Endothelial cell of umbilical vein (primary cell): Measurements from ENCODE around the gene MYBBP1A. TPM values are rescaled to one million over a fixed set of nuclear protein-coding genes. Genes with fewer than 3 reads are reported as not detected.

Experiments used
- BruUV-seq: library from RNA; stranded (reverse); fragments of 400-500 nt; replicated peaks from 2 replicates; lab custom pipeline; 2021; lab: Mats Ljungman, UMichigan
- CTCF ChIA-PET: fragments of 300-600, 350-600 bp; sonication (Branson Sonifier 250); formaldehyde crosslinking; loops from one replicate; lab custom pipeline; 2021; ENCODE audit warnings: antibody characterized with exemption, inconsistent platforms; lab: Charles Lee
- POLR2A ChIA-PET: fragments of 300-600, 350-600 bp; sonication (Branson Sonifier 250); formaldehyde crosslinking; loops from one replicate; lab custom pipeline; 2021; ENCODE audit warnings: antibody characterized with exemption, inconsistent platforms; lab: Charles Lee
- DNase-seq: peaks from one replicate; pipeline ENCODE4 v3.0.0-alpha.2; 2011; ENCODE audit warnings: low read depth, low spot score
- FAIRE-seq: peaks from 2 replicates; lab custom pipeline; 2011; peaks lifted over from hg19 to GRCh38; lab: Jason Lieb, UNC
- H2AFZ ChIP-seq: 2 replicates; pipeline ENCODE4 v1.6.0; 2012; ENCODE audit warnings: low read depth, low read length, control low read depth, inconsistent platforms
- H3K27ac ChIP-seq: 2 replicates; pipeline ENCODE4 v1.5.1; 2011; ENCODE audit warnings: low read depth, mild to moderate bottlenecking, control low read depth, low read length, moderate library complexity; ENCODE audit not compliant: insufficient read depth
- H3K27me3 ChIP-seq, 2 experiments: 2 replicates each; pipeline versions ENCODE4 v1.6.0 to v1.6.1; 2011; ENCODE audit warnings: low read length in 2 of 2, mixed read lengths in 1 of 2; ENCODE audit not compliant: control insufficient read depth in 2 of 2, insufficient read depth in 2 of 2
- H3K36me3 ChIP-seq, 2 experiments: 2 replicates in 1 of 2; 3 replicates in 1 of 2; pipeline ENCODE4 v1.5.1; 2011; ENCODE audit warnings: low read length in 2 of 2, mild to moderate bottlenecking in 1 of 2, moderate library complexity in 1 of 2; ENCODE audit not compliant: control insufficient read depth in 2 of 2, insufficient read depth in 2 of 2; ENCODE audit errors: extremely low read depth in 1 of 2
- H3K4me1 ChIP-seq: 3 replicates; pipeline ENCODE4 v1.5.1; 2011; ENCODE audit warnings: mild to moderate bottlenecking, low read length; ENCODE audit not compliant: control insufficient read depth, insufficient read depth; ENCODE audit errors: extremely low read depth
- H3K4me2 ChIP-seq: 2 replicates; pipeline ENCODE4 v1.6.1; 2011; ENCODE audit warnings: low read length, control low read depth, mixed read lengths; ENCODE audit not compliant: insufficient read depth
- H3K4me3 ChIP-seq, 3 experiments: fragments of 200-600 bp in 1 of 3; sonication (generic), shearing (Covaris generic) in 1 of 3; replicated peaks in 1 of 3; 2 replicates each; pipeline ENCODE4 v1.5.1; 2011 to 2016; ENCODE audit warnings: control low read depth in 3 of 3, low read length in 3 of 3, mild to moderate bottlenecking in 2 of 3, inconsistent platforms in 1 of 3, low read depth in 1 of 3, moderate library complexity in 1 of 3; ENCODE audit not compliant: insufficient read depth in 1 of 3
- H3K79me2 ChIP-seq: 2 replicates; pipeline ENCODE4 v1.6.0; 2012; ENCODE audit warnings: low read length, inconsistent platforms; ENCODE audit not compliant: control insufficient read depth, insufficient read depth
- H3K9ac ChIP-seq: replicated peaks from 2 replicates; pipeline ENCODE3; 2011; ENCODE audit warnings: low read length, control low read depth; ENCODE audit not compliant: insufficient read depth; ENCODE audit errors: extremely low read depth
- H3K9me1 ChIP-seq: replicated peaks from 3 replicates; pipeline ENCODE4 v1.6.0; 2011; ENCODE audit warnings: mild to moderate bottlenecking, low read length; ENCODE audit not compliant: control insufficient read depth, insufficient read depth; ENCODE audit errors: extremely low read depth
- H3K9me3 ChIP-seq: replicated peaks from 2 replicates; pipeline ENCODE4 v1.5.1; 2012; ENCODE audit warnings: low read length, inconsistent platforms; ENCODE audit not compliant: control insufficient read depth, insufficient read depth
- H4K20me1 ChIP-seq: replicated peaks from 2 replicates; pipeline ENCODE3; 2011; ENCODE audit warnings: mild to moderate bottlenecking, low read length; ENCODE audit not compliant: control insufficient read depth, insufficient read depth; ENCODE audit errors: extremely low read depth
- CTCF ChIP-seq, 2 donors: IDR thresholded peaks; 1 replicate in 1 of 2; 2 replicates in 1 of 2; pipeline ENCODE4 v1.5.1; 2011; ENCODE audit warnings: low read length in 2 of 2, mild to moderate bottlenecking in 2 of 2, moderate library complexity in 2 of 2, control low read depth in 1 of 2, inconsistent platforms in 1 of 2, low read depth in 1 of 2; ENCODE audit not compliant: insufficient read depth in 1 of 2; ENCODE audit errors: extremely low read depth in 1 of 2
- EZH2 ChIP-seq: IDR thresholded peaks from 2 replicates; pipeline ENCODE4 v1.6.1; 2012; ENCODE audit warnings: borderline replicate concordance, low read depth, mild to moderate bottlenecking, moderate library complexity, low read length, inconsistent platforms; ENCODE audit not compliant: severe bottlenecking
- FOS ChIP-seq: IDR thresholded peaks from 2 replicates; pipeline ENCODE4 v1.6.1; 2011; ENCODE audit warnings: mild to moderate bottlenecking, low read length, moderate library complexity, borderline replicate concordance; ENCODE audit not compliant: insufficient read depth
- GATA2 ChIP-seq: IDR thresholded peaks from 2 replicates; pipeline ENCODE4 v1.7.0; 2011; ENCODE audit warnings: low read depth, mild to moderate bottlenecking, moderate library complexity, mixed read lengths, low read length; ENCODE audit not compliant: insufficient read length, insufficient read depth
- JUN ChIP-seq: IDR thresholded peaks from 2 replicates; pipeline ENCODE4 v1.6.1; 2011; ENCODE audit warnings: borderline replicate concordance, low read depth; ENCODE audit not compliant: insufficient read length, insufficient read depth
- MAX ChIP-seq: IDR thresholded peaks from 2 replicates; pipeline ENCODE4 v1.6.1; 2011; ENCODE audit not compliant: insufficient read depth, insufficient read length
- MYC ChIP-seq: IDR thresholded peaks from one replicate; pipeline ENCODE4 v1.6.1; 2011; ENCODE audit warnings: mild to moderate bottlenecking, low read depth, low read length
- POLR2A ChIP-seq: IDR thresholded peaks from 2 replicates; pipeline ENCODE4 v1.6.1; 2012; ENCODE audit warnings: low read depth, mild to moderate bottlenecking, control low read depth, low read length
- POLR2AphosphoS5 ChIP-seq: IDR thresholded peaks from 2 replicates; pipeline ENCODE4 v1.6.1; 2012; ENCODE audit warnings: low read depth, mild to moderate bottlenecking, control low read depth, low read length, moderate library complexity; ENCODE audit not compliant: insufficient read depth
- dilution Hi-C: fragments of 300-500 bp; cut with MboI; formaldehyde crosslinking; loops from one replicate; pipeline ENCODE4 v1.15.0; 2019; ENCODE audit warnings: low sequenced_read_pairs; ENCODE audit not compliant: extremely low pct_ligation_motif_present
- intact Hi-C: fragments of 100-400 bp; cut with micrococcal nuclease; formaldehyde crosslinking; loops from one replicate; pipeline ENCODE4 v1.10.0; 2022
- polyA plus RNA-seq, 4 experiments: library from polyadenylated mRNA; depleted of rRNA in 3 of 4; stranded (reverse) in 3 of 4; unstranded in 1 of 4; fragments of >200 nt; gene quantifications; 2 replicates each; pipeline versions ENCODE4 v1.2.1 to v1.2.3, GENCODE V29; 2011 to 2012; ENCODE audit warnings: missing spikeins in 1 of 4
- total RNA-seq: library from RNA; stranded (reverse); gene quantifications from 2 replicates; pipeline ENCODE4 v1.2.3, GENCODE V29; 2021

Gene MYBBP1A
- total and polyA plus RNA-seq, 2 donors (not counting 3 experiments of a cell fraction or from before 2014, with no cell fraction given), result 26.8 to 79.2 TPM

GRCh38 chr17:4515501-4515900, 39.7 kb downstream of the MYBBP1A start:
- Histone ChIP-seq H4K20me1 (no peaks in the 10 kb centered on the region), H3K36me3 (peaks cover 0 to 17% of the 10 kb centered on the region in 2 experiments), H3K9me3 (no peaks in the 10 kb centered on the region), H2AFZ (no peak overlapping the region), H3K4me3 (no peak overlapping the region), H3K27ac (no peak overlapping the region), H3K9me1 (no peaks in the 10 kb centered on the region), H3K79me2 (no peaks in the 10 kb centered on the region), H3K4me2 (no peak overlapping the region), H3K27me3 (no peaks in the 10 kb centered on the region), H3K9ac (no peak overlapping the region), H3K4me1 (peaks cover 11% of the 10 kb centered on the region)
- no TSS peak for BruUV-seq
- DNase-seq (no peak), FAIRE-seq (no peak)
- dilution Hi-C loops, result no loop called here
- TF ChIP-seq FOS, result no peak
- TF ChIP-seq MYC, result no peak
- no peak for TF ChIP-seq POLR2AphosphoS5
- TF ChIP-seq POLR2A, result no peak
- ChIA-PET CTCF (interaction anchor here (1.6 kb wide), 2 partner anchors 12 to 35 kb away, joined by 4 to 5 read pairs; no protein-coding TSS in a partner anchor), POLR2A (no interaction called here)
- intact Hi-C loops, result no loop called here

GRCh38 chr17:4514779-4515178, 40.4 kb downstream of the MYBBP1A start:
- Histone ChIP-seq H3K4me1 (peaks cover 12% of the 10 kb centered on the region), H3K4me3 (no peak overlapping the region), H3K4me2 (no peak overlapping the region), H4K20me1 (no peaks in the 10 kb centered on the region), H3K36me3 (peaks cover 0 to 19% of the 10 kb centered on the region in 2 experiments), H3K27me3 (no peaks in the 10 kb centered on the region), H3K79me2 (no peaks in the 10 kb centered on the region), H3K9me1 (no peaks in the 10 kb centered on the region), H2AFZ (no peak overlapping the region), H3K9me3 (no peaks in the 10 kb centered on the region), H3K9ac (no peak overlapping the region), H3K27ac (no peak overlapping the region)
- intact Hi-C loops, result no loop called here
- BruUV-seq, result no TSS peak
- ChIA-PET CTCF (interaction anchor here (2.1 kb wide), 1 partner anchor 10 kb away, joined by 6 read pairs; no protein-coding TSS in a partner anchor), POLR2A (no interaction called here)
- FAIRE-seq (no peak), DNase-seq (no peak)
- TF ChIP-seq FOS (no peak), MAX (no peak), GATA2 (no peak), POLR2A (no peak), JUN (no peak), MYC (no peak), EZH2 (no peak), CTCF (IDR thresholded peaks at IDR 0.05; ENCODE audit: extremely low read depth in 1 of 2, insufficient read depth in 1 of 2, low read depth in 1 of 2, low read length in 2 of 2) (no peak), POLR2AphosphoS5 (no peak)
- dilution Hi-C loops, result no loop called here
